Left ventricle myocardium inferior (tissue), 1 donor: ENCODE data around the gene QSOX1. TPM values are rescaled to one million over a fixed set of nuclear protein-coding genes. Genes with fewer than 3 reads are reported as not detected.

Source experiments
- DNase-seq: peaks from one replicate; pipeline ENCODE4 v3.0.0-alpha.2; 2020
- H3K27ac ChIP-seq: fragments of 200-600 bp; replicated peaks from 2 replicates; pipeline ENCODE4 v1.8.0; 2021
- H3K27me3 ChIP-seq: fragments of 200-600 bp; 2 replicates; pipeline ENCODE4 v1.8.0; 2021; ENCODE audit warnings: low read depth
- H3K36me3 ChIP-seq: fragments of 200-600 bp; 2 replicates; pipeline ENCODE4 v1.8.0; 2021
- H3K4me1 ChIP-seq: fragments of 200-600 bp; 2 replicates; pipeline ENCODE4 v1.8.0; 2021
- H3K4me3 ChIP-seq: fragments of 200-600 bp; 2 replicates; pipeline ENCODE4 v1.8.0; 2021; ENCODE audit warnings: mild to moderate bottlenecking, moderate library complexity
- H3K9me3 ChIP-seq: fragments of 200-600 bp; replicated peaks from 2 replicates; pipeline ENCODE4 v1.8.0; 2021
- intact Hi-C: fragments of 100-400 bp; cut with micrococcal nuclease; formaldehyde crosslinking; loops from one replicate; pipeline ENCODE4 v1.11.0; 2022
- total RNA-seq: library from RNA; stranded (reverse); fragmentation: NEBNext Ultra II Directional; extraction: Animal tissue kit (Norgen Biotek cat#: 25700); gene quantifications from one replicate; pipeline ENCODE4 v1.2.1, GENCODE V29; 2021
- TF ChIP-seq, protein P1 (sequence below): fragments of 200-600 bp; IDR thresholded peaks from 2 replicates; pipeline ENCODE4 v1.8.0; 2021; ENCODE audit warnings: antibody characterized with exemption, mild to moderate bottlenecking, borderline replicate concordance
- donor health status: DM: no; HTN: yes; CAD: no; lungs with severe emphysema.

Gene QSOX1
- total RNA-seq, 1 donor from 2014 or later: 102 TPM

DNA sequence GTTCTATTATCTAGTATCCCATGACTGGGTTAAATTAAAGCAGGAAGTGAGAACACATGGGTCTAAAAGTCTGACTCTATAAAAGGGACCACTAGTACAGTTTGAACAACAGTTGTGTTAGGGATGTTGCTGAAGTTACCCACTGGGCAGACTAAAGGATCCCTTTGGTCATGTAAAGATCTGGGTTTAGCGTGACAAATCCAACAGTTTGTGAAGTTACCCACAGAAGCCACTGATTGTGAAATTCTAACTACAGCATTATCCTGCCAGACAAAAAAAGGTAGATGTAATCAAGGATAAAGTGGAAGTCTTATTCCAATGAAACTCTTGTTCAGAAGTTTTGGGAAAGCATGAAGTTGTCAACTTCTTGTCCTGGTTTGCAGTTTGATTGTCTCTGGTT is 5.7 kb downstream of the QSOX1 start:
- H3K36me3 ChIP-seq: no peaks in the 10 kb centered on the region
- TF ChIP-seq, protein P1, sequence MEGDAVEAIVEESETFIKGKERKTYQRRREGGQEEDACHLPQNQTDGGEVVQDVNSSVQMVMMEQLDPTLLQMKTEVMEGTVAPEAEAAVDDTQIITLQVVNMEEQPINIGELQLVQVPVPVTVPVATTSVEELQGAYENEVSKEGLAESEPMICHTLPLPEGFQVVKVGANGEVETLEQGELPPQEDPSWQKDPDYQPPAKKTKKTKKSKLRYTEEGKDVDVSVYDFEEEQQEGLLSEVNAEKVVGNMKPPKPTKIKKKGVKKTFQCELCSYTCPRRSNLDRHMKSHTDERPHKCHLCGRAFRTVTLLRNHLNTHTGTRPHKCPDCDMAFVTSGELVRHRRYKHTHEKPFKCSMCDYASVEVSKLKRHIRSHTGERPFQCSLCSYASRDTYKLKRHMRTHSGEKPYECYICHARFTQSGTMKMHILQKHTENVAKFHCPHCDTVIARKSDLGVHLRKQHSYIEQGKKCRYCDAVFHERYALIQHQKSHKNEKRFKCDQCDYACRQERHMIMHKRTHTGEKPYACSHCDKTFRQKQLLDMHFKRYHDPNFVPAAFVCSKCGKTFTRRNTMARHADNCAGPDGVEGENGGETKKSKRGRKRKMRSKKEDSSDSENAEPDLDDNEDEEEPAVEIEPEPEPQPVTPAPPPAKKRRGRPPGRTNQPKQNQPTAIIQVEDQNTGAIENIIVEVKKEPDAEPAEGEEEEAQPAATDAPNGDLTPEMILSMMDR: no peak
- intact Hi-C loops: no loop called here
- no peaks in the 10 kb centered on the region for H3K9me3 ChIP-seq
- DNase-seq: no peak
- H3K27ac ChIP-seq: no peak overlapping the region
- no peak overlapping the region for H3K4me3 ChIP-seq
- H3K27me3 ChIP-seq: no peaks in the 10 kb centered on the region
- peaks cover 50% of the 10 kb centered on the region for H3K4me1 ChIP-seq

DNA sequence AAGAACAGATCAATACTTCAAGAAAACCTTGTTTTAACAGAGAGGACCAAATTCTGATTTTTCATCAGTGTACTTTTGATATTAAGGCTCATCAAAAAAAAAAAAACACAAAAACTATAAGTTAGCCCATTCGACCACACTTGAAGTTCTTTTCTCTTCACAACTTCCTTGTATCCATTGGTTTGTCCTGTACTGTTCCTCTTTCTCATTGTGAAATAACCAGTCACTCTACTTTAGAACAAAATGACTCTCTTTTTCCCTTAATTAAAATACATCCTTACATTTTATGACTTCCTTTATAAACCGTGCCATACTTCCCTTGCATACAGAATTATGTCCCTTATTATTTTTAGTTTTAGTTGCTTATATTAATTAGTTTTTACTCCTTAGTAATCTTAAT is 8.4 kb downstream of the QSOX1 start:
- H3K4me1 ChIP-seq: peaks cover 50% of the 10 kb centered on the region
- no peak overlapping the region for H3K4me3 ChIP-seq
- H3K27me3 ChIP-seq: no peaks in the 10 kb centered on the region
- DNase-seq: no peak
- H3K27ac ChIP-seq: no peak overlapping the region
- H3K9me3 ChIP-seq: no peaks in the 10 kb centered on the region
- peaks cover 2% of the 10 kb centered on the region for H3K36me3 ChIP-seq
- TF ChIP-seq, protein P1: no peak
- intact Hi-C loops: no loop called here

GRCh38 chr1:180165096-180165495 is 10.4 kb downstream of the QSOX1 start:
- Histone ChIP-seq H3K36me3 (peaks cover 11% of the 10 kb centered on the region), H3K4me3 (no peak overlapping the region), H3K27ac (no peak overlapping the region), H3K4me1 (peaks cover 60% of the 10 kb centered on the region), H3K27me3 (no peaks in the 10 kb centered on the region), H3K9me3 (no peaks in the 10 kb centered on the region)
- intact Hi-C loops: no loop called here
- DNase-seq: no peak
- TF ChIP-seq, protein P1: no peak

DNA sequence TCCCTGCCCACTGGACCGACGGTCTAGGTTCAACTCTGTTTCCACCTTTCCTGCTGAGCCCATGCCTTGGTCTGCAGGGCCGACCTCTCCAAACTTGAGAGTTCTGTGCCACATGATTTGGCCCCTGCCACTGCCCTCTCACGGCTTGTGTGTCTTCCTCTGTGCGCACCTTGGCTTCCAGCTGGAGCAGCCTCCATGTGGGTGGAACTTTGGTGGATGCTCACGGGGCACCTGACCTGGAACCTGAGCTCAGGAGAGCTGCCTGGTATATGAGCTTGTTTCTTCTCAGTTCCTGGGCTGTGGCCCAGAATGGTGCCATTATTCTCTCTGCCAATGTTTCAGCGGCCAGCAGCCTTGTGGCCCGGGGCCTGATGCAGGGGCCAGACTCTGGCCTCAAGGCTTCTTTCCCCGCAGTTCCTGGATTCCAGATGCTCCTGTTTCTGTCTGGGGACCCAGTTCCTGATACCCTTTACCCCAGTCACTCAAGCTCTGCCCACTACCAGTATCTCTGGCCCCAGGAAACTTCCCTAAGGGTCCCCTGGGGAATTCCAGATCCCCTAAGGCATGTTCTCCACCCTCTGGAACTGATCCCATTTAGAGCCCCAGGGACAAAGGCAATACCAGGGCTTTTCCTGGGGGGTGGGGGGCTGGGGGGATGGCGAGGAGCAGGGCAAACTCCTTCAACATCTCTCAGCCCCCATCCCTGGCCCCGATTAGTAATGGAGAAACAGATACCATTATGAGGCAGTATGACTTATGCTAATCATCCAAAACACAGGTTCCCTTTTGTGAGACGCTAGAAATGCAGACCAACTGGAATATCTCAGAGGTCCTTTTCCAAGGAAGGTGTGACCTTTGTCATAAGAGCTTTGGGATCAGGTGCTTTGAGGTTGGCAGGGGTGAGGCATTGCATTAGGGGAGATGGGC is 11.1 kb downstream of the QSOX1 start:
- intact Hi-C loops: no loop called here

GRCh38 chr1:180166436-180166800 is 11.7 kb downstream of the QSOX1 start:
- H3K4me1 ChIP-seq: peaks cover 65% of the 10 kb centered on the region
- H3K9me3 ChIP-seq: no peaks in the 10 kb centered on the region
- no peak for DNase-seq
- TF ChIP-seq, protein P1: no peak
- H3K27ac ChIP-seq: peak overlapping the region; percentile 90
- H3K4me3 ChIP-seq: no peak overlapping the region
- intact Hi-C loops: no loop called here
- peaks cover 11% of the 10 kb centered on the region for H3K36me3 ChIP-seq
- no peaks in the 10 kb centered on the region for H3K27me3 ChIP-seq

More for the DNA sequence above, 11.1 kb downstream of the QSOX1 start:
- H3K4me1 ChIP-seq: peaks cover 65% of the 10 kb centered on the region
- H3K27ac ChIP-seq: peak overlapping the region; percentile 90
- no peak for DNase-seq
- no peak overlapping the region for H3K4me3 ChIP-seq
- TF ChIP-seq, protein P1: no peak
- peaks cover 11% of the 10 kb centered on the region for H3K36me3 ChIP-seq
- H3K27me3 ChIP-seq: no peaks in the 10 kb centered on the region
- H3K9me3 ChIP-seq: no peaks in the 10 kb centered on the region
